ENCODE results near the gene RPS16. TPM values are rescaled to one million over a fixed set of nuclear protein-coding genes. Genes with fewer than 3 reads are reported as not detected.

The RPS16 gene
- total and polyA plus RNA-seq, 2 of the 13 experiments (the other 11 are each of a cell fraction or from before 2014, with no cell fraction given), result 488 to 2,583 TPM

DNA sequence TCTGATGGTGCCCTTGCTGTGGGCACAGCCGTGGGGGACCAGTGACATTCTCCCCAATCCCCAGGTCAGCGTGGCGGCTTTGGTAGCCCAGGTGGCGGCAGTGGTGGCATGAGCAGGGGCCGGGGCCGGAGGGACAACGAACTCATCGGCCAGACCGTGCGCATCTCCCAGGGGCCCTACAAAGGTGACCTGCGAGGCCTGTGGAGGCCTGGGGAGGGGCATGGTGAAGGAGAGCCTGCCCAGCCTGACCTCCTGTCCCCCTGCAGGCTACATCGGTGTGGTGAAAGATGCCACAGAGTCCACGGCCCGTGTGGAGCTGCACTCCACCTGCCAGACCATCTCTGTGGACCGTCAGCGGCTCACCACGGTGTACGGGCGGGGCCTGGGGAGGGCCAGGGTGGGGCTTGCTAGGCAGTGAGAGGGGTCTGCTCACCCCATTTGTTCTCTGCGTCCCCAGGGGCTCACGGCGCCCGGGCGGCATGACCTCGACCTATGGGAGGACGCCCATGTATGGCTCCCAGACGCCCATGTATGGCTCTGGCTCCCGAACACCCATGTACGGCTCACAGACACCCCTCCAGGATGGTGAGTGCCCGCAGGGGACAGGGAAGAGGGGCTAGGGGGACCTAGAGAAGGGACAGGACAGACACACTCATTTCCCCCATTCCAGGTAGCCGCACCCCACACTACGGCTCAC lies 37.1 kb upstream of the RPS16 start:
- CTCF ChIA-PET (ENCODE audit: low intra/inter-chr PET ratio, low total read pairs), result no interaction called here

More for the DNA sequence above, 37.1 kb upstream of the RPS16 start:
- Histone ChIP-seq H3K9ac (ENCODE audit: insufficient read depth, low read depth, low read length) (no peak overlapping the region), H2AFZ (ENCODE audit: low read length) (no peak overlapping the region), H3K4me3 (replicated peaks in 1 of 3; ENCODE audit: insufficient read depth in 1 of 3, low read depth in 2 of 3, low read length in 3 of 3) (no peak overlapping the region), H3K27ac (ENCODE audit: extremely low read length, insufficient read depth, low read length) (no peak overlapping the region), H3K4me2 (ENCODE audit: low read depth, low read length) (no peak overlapping the region), H3K9me3 (ENCODE audit: low read length) (no peaks in the 10 kb centered on the region), H3K79me2 (ENCODE audit: insufficient read depth, low read length) (no peaks in the 10 kb centered on the region), H3K36me3 (replicated peaks in 1 of 2; ENCODE audit: control insufficient read depth in 1 of 2, insufficient read depth in 2 of 2, low read length in 2 of 2) (peaks cover 46 to 81% of the 10 kb centered on the region in 2 experiments), H3K27me3 (ENCODE audit: control insufficient read depth in 1 of 2, insufficient read depth in 2 of 2, low read length in 2 of 2) (no peaks in the 10 kb centered on the region; a peak in 1 of 5 replicates), H4K20me1 (ENCODE audit: insufficient read depth, low read length) (no peaks in the 10 kb centered on the region), H3K4me1 (ENCODE audit: insufficient read depth, low read length) (no peaks in the 10 kb centered on the region)
- intact Hi-C loops (cut with micrococcal nuclease; ENCODE audit: unreplicated experiment) (no loop called here), in situ Hi-C loops (cut with HindIII; ENCODE audit: extremely low pct_ligation_motif_present, low pct_unique_long_range_greater_than_20kb) (no loop called here)
- DNase-seq (ENCODE audit: low spot score) (no peak), FAIRE-seq (no peak), ATAC-seq (peak; percentile 7)
- TF ChIP-seq, protein P1, sequence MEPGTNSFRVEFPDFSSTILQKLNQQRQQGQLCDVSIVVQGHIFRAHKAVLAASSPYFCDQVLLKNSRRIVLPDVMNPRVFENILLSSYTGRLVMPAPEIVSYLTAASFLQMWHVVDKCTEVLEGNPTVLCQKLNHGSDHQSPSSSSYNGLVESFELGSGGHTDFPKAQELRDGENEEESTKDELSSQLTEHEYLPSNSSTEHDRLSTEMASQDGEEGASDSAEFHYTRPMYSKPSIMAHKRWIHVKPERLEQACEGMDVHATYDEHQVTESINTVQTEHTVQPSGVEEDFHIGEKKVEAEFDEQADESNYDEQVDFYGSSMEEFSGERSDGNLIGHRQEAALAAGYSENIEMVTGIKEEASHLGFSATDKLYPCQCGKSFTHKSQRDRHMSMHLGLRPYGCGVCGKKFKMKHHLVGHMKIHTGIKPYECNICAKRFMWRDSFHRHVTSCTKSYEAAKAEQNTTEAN (CRISPR knock-in tag; conservative IDR thresholded peaks at IDR 0.05), result no peak
- TF ChIP-seq AGO2 (optimal IDR thresholded peaks at IDR 0.05; ENCODE audit: low read depth, low read length), result peak; percentile 65
- no peak for TF ChIP-seq ZBED4 (CRISPR knock-in tag; IDR thresholded peaks at IDR 0.05; ENCODE audit: borderline replicate concordance)
- TF ChIP-seq, protein P2, sequence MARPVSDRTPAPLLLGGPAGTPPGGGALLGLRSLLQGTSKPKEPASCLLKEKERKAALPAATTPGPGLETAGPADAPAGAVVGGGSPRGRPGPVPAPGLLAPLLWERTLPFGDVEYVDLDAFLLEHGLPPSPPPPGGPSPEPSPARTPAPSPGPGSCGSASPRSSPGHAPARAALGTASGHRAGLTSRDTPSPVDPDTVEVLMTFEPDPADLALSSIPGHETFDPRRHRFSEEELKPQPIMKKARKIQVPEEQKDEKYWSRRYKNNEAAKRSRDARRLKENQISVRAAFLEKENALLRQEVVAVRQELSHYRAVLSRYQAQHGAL (CRISPR knock-in tag; IDR thresholded peaks at IDR 0.05; ENCODE audit: not compliant biosample characterization), result no peak
- no peak for TF ChIP-seq GATAD2A (CRISPR knock-in tag; IDR thresholded peaks at IDR 0.05)
- no peak for TF ChIP-seq ZNF562 (CRISPR knock-in tag; IDR thresholded peaks at IDR 0.05; ENCODE audit: borderline replicate concordance)
- no TSS peak for BruUV-seq (replicated peaks)
- POLR2A ChIA-PET, result no interaction called here
- WGBS (ENCODE audit: low lambda C conversion rate), result 100% methylated on average over 6 of the region's 32 CpGs

Data from HepG2 (cell line).